Prostate gland (tissue), 2 donors: ENCODE measurements around the gene CCNH. TPM values are rescaled to one million over a fixed set of nuclear protein-coding genes. Genes with fewer than 3 reads are reported as not detected.

Source experiments
- DNase-seq: peaks from one replicate; pipeline ENCODE4 v3.0.0-alpha.2; 2019; ENCODE audit warnings: low spot score
- H3K27ac ChIP-seq, 2 donors: fragments of 200-600 bp; sonication (generic); 2 replicates each; pipeline ENCODE4 v1.5.1; 2017 to 2019
- H3K27me3 ChIP-seq: fragments of 200-600 bp; sonication (generic); replicated peaks from 2 replicates; pipeline ENCODE4 v1.5.1; 2019; ENCODE audit not compliant: insufficient read depth
- H3K36me3 ChIP-seq, 2 donors: fragments of 200-600 bp; sonication (generic); 1 replicate in 1 of 2; 2 replicates in 1 of 2; pipeline versions ENCODE4 v1.5.1 to v1.8.1; 2017 to 2019
- H3K4me1 ChIP-seq: fragments of 200-600 bp; sonication (generic); replicated peaks from 2 replicates; pipeline ENCODE4 v1.5.1; 2019
- H3K4me3 ChIP-seq, 2 donors: fragments of 200-600 bp; sonication (generic); 2 replicates each; pipeline ENCODE4 v1.5.1; 2017 to 2019
- H3K9me3 ChIP-seq: fragments of 200-600 bp; sonication (generic); 2 replicates; pipeline ENCODE4 v1.5.1; 2017
- POLR2A ChIP-seq: fragments of 450-650 bp; IDR thresholded peaks from one replicate; pipeline ENCODE4 v1.6.1; 2016; ENCODE audit warnings: antibody characterized with exemption, mild to moderate bottlenecking
- POLR2AphosphoS5 ChIP-seq: sonication (generic); formaldehyde crosslinking; IDR thresholded peaks from one replicate; pipeline ENCODE4 v1.6.1; 2017; ENCODE audit warnings: antibody characterized with exemption
- WGBS: methylation state at CpG from one replicate; pipeline ENCODE4 v1.1.5; 2018; 5-methylcytosine and 5-hydroxymethylcytosine counted together
- intact Hi-C: fragments of 100-400 bp; cut with DNase I; formaldehyde crosslinking; loops from one replicate; pipeline ENCODE4 v1.14.2; 2022
- total RNA-seq, 2 donors: library from RNA; depleted of rRNA; stranded (reverse); fragments of >200 nt; gene quantifications; one replicate each; pipeline ENCODE4 v1.1.0, GENCODE V29; 2016
- TF ChIP-seq, protein P1 (sequence below), 4 experiments: fragments of 200-600 bp in 2 of 4; fragments of 450-650 bp in 2 of 4; sonication (generic) in 2 of 4; IDR thresholded peaks; 1 replicate in 3 of 4; 2 replicates in 1 of 4; pipeline ENCODE4 v1.5.1; 2016 to 2019; ENCODE audit warnings: antibody characterized with exemption in 4 of 4, mild to moderate bottlenecking in 2 of 4, moderate library complexity in 2 of 4

Gene CCNH
- total RNA-seq, 2 donors from 2014 or later = 62.8 to 87.6 TPM

DNA sequence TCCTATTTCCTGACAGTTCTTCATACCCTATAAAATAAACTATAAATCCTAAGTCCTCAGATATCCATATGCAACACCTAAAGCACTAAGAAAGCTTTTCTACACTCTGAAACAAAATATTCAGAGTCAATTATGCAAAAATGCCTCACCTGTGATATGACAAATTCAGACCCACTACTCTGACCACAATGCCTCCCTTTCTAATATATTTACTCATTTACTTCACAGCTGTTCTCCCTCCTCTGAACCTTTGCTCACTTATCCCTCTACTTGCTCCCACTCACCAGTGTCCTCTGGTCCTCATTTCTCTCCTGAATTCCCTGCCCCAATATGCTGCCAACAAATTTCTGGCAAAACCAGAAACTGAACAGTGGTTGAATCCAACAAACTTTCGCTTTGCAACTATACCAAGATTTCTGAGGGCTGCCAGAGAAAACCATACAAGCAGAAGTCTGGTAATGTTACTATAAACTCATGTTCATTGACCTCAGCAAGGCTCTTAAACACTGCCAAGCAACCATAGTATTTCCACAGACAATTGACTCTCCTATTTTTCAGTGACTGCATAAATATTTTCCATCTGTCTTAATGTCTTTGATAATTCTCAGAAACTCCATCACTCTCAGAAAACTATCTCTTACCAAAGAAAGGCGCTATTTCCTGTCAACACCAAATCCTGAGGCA, 7.1 kb downstream of the CCNH start:
- TF ChIP-seq, protein P1, sequence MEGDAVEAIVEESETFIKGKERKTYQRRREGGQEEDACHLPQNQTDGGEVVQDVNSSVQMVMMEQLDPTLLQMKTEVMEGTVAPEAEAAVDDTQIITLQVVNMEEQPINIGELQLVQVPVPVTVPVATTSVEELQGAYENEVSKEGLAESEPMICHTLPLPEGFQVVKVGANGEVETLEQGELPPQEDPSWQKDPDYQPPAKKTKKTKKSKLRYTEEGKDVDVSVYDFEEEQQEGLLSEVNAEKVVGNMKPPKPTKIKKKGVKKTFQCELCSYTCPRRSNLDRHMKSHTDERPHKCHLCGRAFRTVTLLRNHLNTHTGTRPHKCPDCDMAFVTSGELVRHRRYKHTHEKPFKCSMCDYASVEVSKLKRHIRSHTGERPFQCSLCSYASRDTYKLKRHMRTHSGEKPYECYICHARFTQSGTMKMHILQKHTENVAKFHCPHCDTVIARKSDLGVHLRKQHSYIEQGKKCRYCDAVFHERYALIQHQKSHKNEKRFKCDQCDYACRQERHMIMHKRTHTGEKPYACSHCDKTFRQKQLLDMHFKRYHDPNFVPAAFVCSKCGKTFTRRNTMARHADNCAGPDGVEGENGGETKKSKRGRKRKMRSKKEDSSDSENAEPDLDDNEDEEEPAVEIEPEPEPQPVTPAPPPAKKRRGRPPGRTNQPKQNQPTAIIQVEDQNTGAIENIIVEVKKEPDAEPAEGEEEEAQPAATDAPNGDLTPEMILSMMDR (IDR thresholded peaks at IDR 0.05) = no peak
- TF ChIP-seq POLR2AphosphoS5 = no peak
- TF ChIP-seq POLR2A = no peak
- H3K27ac ChIP-seq = no peak overlapping the region
- intact Hi-C loops = no loop called here
- H3K27me3 ChIP-seq = no peaks in the 10 kb centered on the region
- no peaks in the 10 kb centered on the region for H3K9me3 ChIP-seq
- 92% methylated on average over 2 of the region's 2 CpGs for WGBS
- no peaks in the 10 kb centered on the region for H3K4me1 ChIP-seq
- no peak overlapping the region for H3K4me3 ChIP-seq
- no peak for DNase-seq
- H3K36me3 ChIP-seq = peaks cover 0 to 4% of the 10 kb centered on the region in 2 donors

DNA sequence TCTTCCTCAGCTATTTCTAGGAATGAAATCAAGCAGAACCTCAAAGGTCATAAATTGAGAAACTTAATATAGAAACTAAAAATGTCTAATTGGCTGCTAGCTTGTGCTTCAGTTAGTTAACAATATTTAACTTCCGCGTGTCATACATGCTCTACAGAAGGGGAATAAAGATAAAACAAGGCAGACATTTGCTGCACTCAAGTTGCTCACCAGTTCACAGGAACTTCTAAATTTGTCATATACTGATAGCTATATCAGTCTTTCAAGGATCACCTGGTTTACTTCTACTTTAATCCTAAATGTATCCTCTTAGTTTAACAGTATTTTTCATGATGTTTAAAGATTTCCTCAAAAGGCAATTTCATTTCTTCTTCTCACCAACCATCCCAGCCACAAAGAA, 8.4 kb downstream of the CCNH start:
- no peak overlapping the region for H3K4me3 ChIP-seq
- peaks cover 0 to 4% of the 10 kb centered on the region in 2 donors for H3K36me3 ChIP-seq
- WGBS = 89% methylated on average over 2 of the region's 2 CpGs
- no peaks in the 10 kb centered on the region for H3K4me1 ChIP-seq
- intact Hi-C loops = no loop called here
- DNase-seq = no peak
- TF ChIP-seq, protein P1 (IDR thresholded peaks at IDR 0.05) = no peak
- no peak for TF ChIP-seq POLR2A
- no peak for TF ChIP-seq POLR2AphosphoS5
- no peaks in the 10 kb centered on the region for H3K9me3 ChIP-seq
- H3K27ac ChIP-seq = no peak overlapping the region
- no peaks in the 10 kb centered on the region for H3K27me3 ChIP-seq

DNA sequence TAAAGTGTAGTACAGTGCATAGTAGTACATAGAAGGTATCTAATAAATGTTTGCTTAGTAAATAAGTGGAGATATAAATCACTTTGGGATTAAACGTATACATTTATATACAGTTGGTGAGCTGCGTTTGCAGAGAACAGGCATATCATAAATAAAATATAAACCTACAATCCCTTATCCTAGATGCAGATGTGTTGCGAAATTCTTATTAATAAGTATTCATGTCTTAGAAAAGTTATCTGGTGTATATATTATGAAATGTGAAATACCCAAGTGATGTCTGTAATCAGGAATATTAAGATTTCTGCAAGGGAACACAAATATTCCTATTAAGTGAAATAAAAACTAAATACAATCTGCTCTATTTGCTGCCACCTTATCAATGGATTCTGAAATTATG, 8.8 kb downstream of the CCNH start:
- no peak for DNase-seq
- H3K36me3 ChIP-seq = peaks cover 0 to 4% of the 10 kb centered on the region in 2 donors

DNA sequence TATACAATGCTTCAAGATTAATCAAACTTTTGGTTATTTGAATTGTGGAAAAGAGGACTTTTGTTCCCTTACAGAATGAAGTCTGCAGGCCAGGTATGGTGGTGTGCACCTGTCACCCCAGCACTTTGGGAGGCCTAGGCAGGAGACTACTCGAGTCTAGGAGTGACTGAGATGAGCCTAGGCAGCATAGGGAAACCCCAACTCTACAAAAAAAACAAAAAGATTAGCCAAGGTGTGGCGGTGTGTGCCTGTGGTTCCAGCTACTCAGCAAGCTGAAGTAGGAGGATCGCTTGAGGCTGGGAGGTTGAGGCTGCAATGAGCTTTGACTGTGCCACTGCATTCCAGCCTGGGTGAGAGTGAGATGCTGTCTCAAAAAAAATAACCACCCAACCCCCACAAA, 9.3 kb downstream of the CCNH start:
- TF ChIP-seq POLR2A (no peak), POLR2AphosphoS5 (no peak)
- TF ChIP-seq, protein P1 (IDR thresholded peaks at IDR 0.05) = no peak
- Histone ChIP-seq H3K36me3 (peaks cover under 1 to 4% of the 10 kb centered on the region in 2 donors), H3K9me3 (no peaks in the 10 kb centered on the region), H3K4me3 (no peak overlapping the region), H3K4me1 (no peaks in the 10 kb centered on the region), H3K27ac (no peak overlapping the region), H3K27me3 (no peaks in the 10 kb centered on the region)
- no peak for DNase-seq
- intact Hi-C loops = no loop called here
- 95% methylated on average over 3 of the region's 3 CpGs for WGBS

More for the DNA sequence above, 8.8 kb downstream of the CCNH start:
- intact Hi-C loops = no loop called here
- Histone ChIP-seq H3K4me3 (no peak overlapping the region), H3K4me1 (no peaks in the 10 kb centered on the region), H3K9me3 (no peaks in the 10 kb centered on the region), H3K27me3 (no peaks in the 10 kb centered on the region), H3K27ac (no peak overlapping the region)
- WGBS = 81% methylated on average over 3 of the region's 3 CpGs
- TF ChIP-seq POLR2A (no peak), POLR2AphosphoS5 (no peak)
- TF ChIP-seq, protein P1 (IDR thresholded peaks at IDR 0.05) = no peak

DNA sequence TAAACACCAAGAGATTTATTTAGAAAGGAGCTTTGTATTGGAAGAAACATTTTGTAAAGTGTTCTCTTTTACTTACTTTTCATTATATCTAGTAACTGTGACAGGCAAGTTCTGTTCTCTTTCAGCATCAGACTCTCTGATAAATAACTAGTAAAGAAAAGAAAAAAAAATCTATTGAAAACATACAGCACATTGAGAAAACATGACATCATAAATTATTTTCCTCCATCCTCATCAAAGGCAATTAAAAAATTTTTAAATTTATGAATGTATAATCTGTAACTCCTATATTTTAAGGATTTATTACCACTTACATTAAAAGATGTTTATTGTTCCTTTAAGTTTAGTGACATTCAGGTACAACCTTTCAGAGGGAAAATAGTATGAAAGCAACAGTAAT, 11.1 kb downstream of the CCNH start:
- Histone ChIP-seq H3K36me3 (peaks cover 2 to 4% of the 10 kb centered on the region in 2 donors), H3K4me3 (no peak overlapping the region), H3K9me3 (no peaks in the 10 kb centered on the region), H3K4me1 (no peaks in the 10 kb centered on the region), H3K27me3 (no peaks in the 10 kb centered on the region), H3K27ac (no peak overlapping the region)
- TF ChIP-seq POLR2AphosphoS5 (no peak), POLR2A (no peak)
- DNase-seq = no peak
- intact Hi-C loops = no loop called here
